Gastroesophageal sphincter (tissue), 3 donors: ENCODE results near the gene GMDS.

Experiments used
- EP300 ChIP-seq: sonication (generic); formaldehyde crosslinking; IDR thresholded peaks from one replicate; pipeline ENCODE4 v1.6.1; 2017; ENCODE audit warnings: antibody characterized with exemption, mild to moderate bottlenecking
- TF ChIP-seq, protein P1 (sequence below), 4 experiments: fragments of 200-600 bp in 2 of 4; fragments of 450-650 bp in 2 of 4; sonication (generic) in 1 of 4; IDR thresholded peaks; one replicate each; pipeline ENCODE4 v1.5.1; 2017 to 2019; ENCODE audit warnings: antibody characterized with exemption in 4 of 4, mild to moderate bottlenecking in 2 of 4, moderate library complexity in 2 of 4

DNA sequence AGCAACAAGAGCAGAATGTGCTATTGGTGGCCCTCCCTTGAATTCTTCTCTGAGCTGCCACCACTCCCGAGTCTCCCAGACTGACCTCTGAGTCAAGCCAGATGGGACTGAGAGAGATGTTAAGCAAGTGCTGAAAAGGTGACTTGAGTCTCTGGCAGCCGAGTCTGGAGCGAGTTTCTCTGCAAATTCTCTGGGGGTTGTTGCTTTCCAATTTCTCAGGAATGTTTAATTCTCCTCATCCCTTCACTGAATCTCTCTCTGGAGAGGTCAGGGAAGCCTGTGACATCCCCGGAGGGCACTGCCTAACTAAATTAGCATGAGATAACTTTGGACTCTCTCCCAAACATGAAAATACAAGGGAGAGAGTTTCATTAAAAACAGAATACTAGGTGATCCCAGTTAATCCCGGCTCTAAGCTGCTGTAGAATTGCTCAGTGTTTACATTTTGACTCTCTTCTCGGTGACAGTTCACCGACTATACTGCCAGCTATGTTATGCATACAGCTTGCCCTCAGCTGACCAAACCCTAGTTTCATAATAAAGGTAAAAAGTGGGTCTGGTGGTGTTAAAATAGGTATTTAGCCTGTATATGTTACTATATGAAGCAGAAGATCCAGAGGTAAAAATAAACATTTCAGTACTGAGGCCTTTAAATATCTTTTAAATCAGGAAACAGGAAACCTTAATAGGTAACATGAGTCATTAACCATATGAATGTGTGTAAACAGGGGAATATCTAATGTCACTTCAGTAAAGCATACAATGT is 477.7 kb downstream of the GMDS start:
- TF ChIP-seq, protein P1, sequence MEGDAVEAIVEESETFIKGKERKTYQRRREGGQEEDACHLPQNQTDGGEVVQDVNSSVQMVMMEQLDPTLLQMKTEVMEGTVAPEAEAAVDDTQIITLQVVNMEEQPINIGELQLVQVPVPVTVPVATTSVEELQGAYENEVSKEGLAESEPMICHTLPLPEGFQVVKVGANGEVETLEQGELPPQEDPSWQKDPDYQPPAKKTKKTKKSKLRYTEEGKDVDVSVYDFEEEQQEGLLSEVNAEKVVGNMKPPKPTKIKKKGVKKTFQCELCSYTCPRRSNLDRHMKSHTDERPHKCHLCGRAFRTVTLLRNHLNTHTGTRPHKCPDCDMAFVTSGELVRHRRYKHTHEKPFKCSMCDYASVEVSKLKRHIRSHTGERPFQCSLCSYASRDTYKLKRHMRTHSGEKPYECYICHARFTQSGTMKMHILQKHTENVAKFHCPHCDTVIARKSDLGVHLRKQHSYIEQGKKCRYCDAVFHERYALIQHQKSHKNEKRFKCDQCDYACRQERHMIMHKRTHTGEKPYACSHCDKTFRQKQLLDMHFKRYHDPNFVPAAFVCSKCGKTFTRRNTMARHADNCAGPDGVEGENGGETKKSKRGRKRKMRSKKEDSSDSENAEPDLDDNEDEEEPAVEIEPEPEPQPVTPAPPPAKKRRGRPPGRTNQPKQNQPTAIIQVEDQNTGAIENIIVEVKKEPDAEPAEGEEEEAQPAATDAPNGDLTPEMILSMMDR (IDR thresholded peaks at IDR 0.05): no peak
- TF ChIP-seq EP300: no peak
